Body of pancreas (tissue), 4 donors: ENCODE data around the gene CDT1. TPM values are rescaled to one million over a fixed set of nuclear protein-coding genes. Genes with fewer than 3 reads are reported as not detected.
"Not testable (repeated sequence)": the region's sequence is repeated elsewhere in the genome, so short reads cannot be mapped to it uniquely, and the experiment has no call there.

Experiments
- ATAC-seq: fragments of 150-250 bp; one replicate; pipeline ENCODE4 v1.9.1; 2016
- DNase-seq, 4 donors: peaks; one replicate each; pipeline ENCODE4 v3.0.0-alpha.2; 2019
- H3K27ac ChIP-seq, 4 donors: fragments of 200-600 bp; sonication (generic); 1 replicate in 3 of 4; 2 replicates in 1 of 4; pipeline versions ENCODE4 v1.5.1 to v1.6.1; 2016 to 2019; ENCODE audit warnings: mild to moderate bottlenecking in 1 of 4, mixed read lengths in 1 of 4, moderate library complexity in 1 of 4
- H3K27me3 ChIP-seq, 2 donors: fragments of 200-600 bp; sonication (generic); one replicate each; pipeline ENCODE4 v1.6.0; 2016; ENCODE audit warnings: mild to moderate bottlenecking in 1 of 2
- H3K36me3 ChIP-seq, 2 donors: fragments of 200-600 bp; sonication (generic); replicated peaks in 1 of 2; 2 replicates each; pipeline ENCODE4 v1.5.1; 2016; ENCODE audit warnings: low read depth in 2 of 2; ENCODE audit not compliant: insufficient read depth in 1 of 2
- H3K4me1 ChIP-seq: fragments of 200-600 bp; sonication (generic); one replicate; pipeline ENCODE4 v1.6.0; 2016
- H3K4me3 ChIP-seq, 2 donors: fragments of 200-600 bp; sonication (generic); 1 replicate in 1 of 2; 2 replicates in 1 of 2; pipeline ENCODE4 v1.5.1; 2016 to 2019
- H3K9me3 ChIP-seq, 3 donors: fragments of 200-600 bp; sonication (generic); 1 replicate in 2 of 3; 2 replicates in 1 of 3; pipeline ENCODE4 v1.5.1; 2016
- CTCF ChIP-seq, 7 experiments: fragments of 450-650 bp in 4 of 7; fragments of 200-600 bp in 3 of 7; sonication (generic) in 3 of 7; IDR thresholded peaks; one replicate each; pipeline ENCODE4 v1.5.1; 2016 to 2019; ENCODE audit warnings: antibody characterized with exemption in 7 of 7
- POLR2A ChIP-seq, 3 donors: fragments of 450-650 bp; IDR thresholded peaks; one replicate each; pipeline ENCODE4 v1.6.1; 2016; ENCODE audit warnings: antibody characterized with exemption in 3 of 3, mild to moderate bottlenecking in 2 of 3
- WGBS, 2 donors: methylation state at CpG; one replicate each; pipeline ENCODE4 v1.1.5; 2017; 5-methylcytosine and 5-hydroxymethylcytosine counted together
- intact Hi-C: fragments of 100-400 bp; cut with DNase I; formaldehyde crosslinking; loops from one replicate; pipeline ENCODE4 v1.15.1; 2023
- total RNA-seq, 2 donors: library from RNA; depleted of rRNA; stranded (reverse); fragments of >200 nt; gene quantifications; one replicate each; pipeline ENCODE4 v1.1.0, GENCODE V29; 2016

Gene CDT1
- total RNA-seq, 2 donors from 2014 or later, result 7.6 TPM; not detected in 1

- ATAC-seq, result peak; percentile 62
- Histone ChIP-seq H3K4me1 (peaks cover 34% of the 10 kb centered on the region), H3K36me3 (no peaks in the 10 kb centered on the region), H3K9me3 (no peaks in the 10 kb centered on the region), H3K27ac (peak within 1 kb of the TSS; percentile 88 to 93 (median 92)), H3K4me3 (peak within 1 kb of the TSS; percentile 49 to 54), H3K27me3 (no peaks in the 10 kb centered on the region)
- WGBS, 2 donors, result 0 to 4% methylated on average over 15 to 81 of the region's 110 CpGs
- peak; percentile 69 to 87 (median 82) for TF ChIP-seq CTCF (IDR thresholded peaks at IDR 0.05)
- peak in 1 of 3 donors; percentile 5 for TF ChIP-seq POLR2A (IDR thresholded peaks at IDR 0.05)
- intact Hi-C loops, result no loop called here
- DNase-seq, result peak; percentile 63 to 72 (median 68)
Observed at GRCh38 chr16:88785106-88785924, 18.3 kb upstream of the CDT1 start, which contains the start of gene PIEZO1. Gene PIEZO1, minus strand, starts transcription at chr16:88785220. Its CDS starts 256 bp downstream, at chr16:88784964.

- Histone ChIP-seq H3K4me1 (peaks cover 22% of the 10 kb centered on the region), H3K27ac (no peak overlapping the region), H3K4me3 (no peak overlapping the region), H3K27me3 (peaks cover 0 to 2% of the 10 kb centered on the region in 2 donors), H3K9me3 (no peaks in the 10 kb centered on the region), H3K36me3 (no peaks in the 10 kb centered on the region)
- DNase-seq (no peak), ATAC-seq (no peak)
- no peak for TF ChIP-seq POLR2A (IDR thresholded peaks at IDR 0.05)
- WGBS, 2 donors, result 72 to 76% methylated on average over 11 of the region's 11 CpGs
- intact Hi-C loops, result no loop called here
Observed at GRCh38 chr16:88787579-88788314, 15.8 kb upstream of the CDT1 start.

- WGBS, 2 donors, result 91 to 95% methylated on average over 8 of the region's 8 CpGs
- H3K4me3 ChIP-seq, H3K36me3 ChIP-seq, H3K27me3 ChIP-seq, DNase-seq, H3K27ac ChIP-seq, H3K9me3 ChIP-seq, intact Hi-C loops, ATAC-seq: not testable (repeated sequence)
- H3K4me1 ChIP-seq, result peaks cover 12% of the 10 kb centered on the region
Observed at GRCh38 chr16:88788749-88789148, 14.8 kb upstream of the CDT1 start.

GRCh38 chr16:88789594-88789993, 14.0 kb upstream of the CDT1 start:
- no peak overlapping the region for H3K27ac ChIP-seq
- no peak overlapping the region for H3K4me3 ChIP-seq
- H3K27me3 ChIP-seq, result peaks cover 0 to 5% of the 10 kb centered on the region in 2 donors
- peaks cover 10% of the 10 kb centered on the region for H3K4me1 ChIP-seq
- H3K9me3 ChIP-seq, result no peaks in the 10 kb centered on the region
- intact Hi-C loops, result no loop called here
- H3K36me3 ChIP-seq, result no peaks in the 10 kb centered on the region
- TF ChIP-seq POLR2A (IDR thresholded peaks at IDR 0.05), result no peak
- no peak for TF ChIP-seq CTCF (IDR thresholded peaks at IDR 0.05)
- 71 to 86% methylated on average over 5 to 7 of the region's 7 CpGs for WGBS, 2 donors
- no peak for DNase-seq
- ATAC-seq, result no peak

- WGBS, 2 donors, result 23 to 36% methylated on average over 9 to 21 of the region's 24 CpGs
- no peak for TF ChIP-seq CTCF (IDR thresholded peaks at IDR 0.05)
- TF ChIP-seq POLR2A (IDR thresholded peaks at IDR 0.05), result no peak
- Histone ChIP-seq H3K27me3 (peaks cover 0 to 5% of the 10 kb centered on the region in 2 donors), H3K9me3 (no peaks in the 10 kb centered on the region), H3K4me3 (no peak overlapping the region), H3K27ac (peak overlapping the region in 1 of 4 donors; percentile 44), H3K36me3 (no peaks in the 10 kb centered on the region), H3K4me1 (peaks cover 2% of the 10 kb centered on the region)
- DNase-seq, result peak in 1 of 4 donors; percentile 51
- ATAC-seq, result peak; percentile 13
- intact Hi-C loops, result no loop called here
Observed at GRCh38 chr16:88790312-88791211, 13.0 kb upstream of the CDT1 start.
